ENCODE data around the gene BACH2.
A peak's percentile ranks its signal among the peaks of the same experiment; 100 is the strongest.

BACH2 gene

DNA sequence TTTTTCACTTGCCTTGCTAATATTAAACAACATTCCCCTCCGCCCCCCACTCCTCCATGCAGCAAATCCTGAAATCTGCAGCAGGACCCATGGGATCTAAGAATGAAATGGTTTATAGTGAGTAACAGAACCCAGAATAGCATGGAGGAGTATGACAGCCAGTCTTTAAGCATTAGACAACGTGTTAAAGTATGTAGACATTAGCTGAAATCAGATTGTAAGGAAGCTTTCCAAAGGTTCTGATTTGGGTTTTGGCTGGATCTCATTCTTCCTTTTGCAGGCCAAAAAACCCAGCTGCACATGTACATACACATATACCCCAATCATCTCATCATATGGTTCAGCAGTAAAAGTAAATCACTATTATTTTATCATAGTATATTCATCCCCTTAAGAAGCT, 275.9 kb downstream of the BACH2 start:
- Histone ChIP-seq H3K4ac (ENCODE audit: low read depth in 1 of 2, low read length in 2 of 2) (no peak overlapping the region), H3K79me1 (replicated peaks; ENCODE audit: low read length, poor library complexity, severe bottlenecking) (no peaks in the 10 kb centered on the region), H4K8ac (ENCODE audit: low read length) (no peak overlapping the region), H3K23ac (ENCODE audit: low read length in 2 of 2) (no peak overlapping the region), H3K4me3 (ENCODE audit: insufficient read depth in 1 of 2, low read depth in 1 of 2, low read length in 2 of 2) (no peak overlapping the region), H3K27me3 (ENCODE audit: control insufficient read depth in 1 of 2, insufficient read depth in 1 of 2, low read length in 2 of 2) (no peaks in the 10 kb centered on the region), H3K18ac (ENCODE audit: low read depth in 1 of 2, low read length in 2 of 2) (no peak overlapping the region), H3K27ac (ENCODE audit: low read length, poor library complexity, severe bottlenecking) (no peak overlapping the region), H2AK5ac (ENCODE audit: low read length, severe bottlenecking) (no peak overlapping the region), H2BK5ac (ENCODE audit: low read depth, low read length, poor library complexity, severe bottlenecking) (no peak overlapping the region), H2BK120ac (ENCODE audit: low read depth, low read length) (no peak overlapping the region), H3K4me1 (ENCODE audit: control insufficient read depth, insufficient read depth, low read depth, low read length) (no peaks in the 10 kb centered on the region), H3K4me2 (ENCODE audit: low read length, poor library complexity, severe bottlenecking) (no peak overlapping the region), H3K14ac (ENCODE audit: low read length in 2 of 2) (no peak overlapping the region), H3K9me3 (ENCODE audit: control insufficient read depth, low read length) (peaks cover 3% of the 10 kb centered on the region), H3K36me3 (ENCODE audit: control insufficient read depth in 1 of 2, insufficient read depth in 2 of 2, low read depth in 1 of 2, low read length in 2 of 2) (no peaks in the 10 kb centered on the region), H2BK15ac (ENCODE audit: low read depth, poor library complexity, severe bottlenecking) (no peak overlapping the region), H2AFZ (ENCODE audit: low read depth, low read length) (no peak overlapping the region), H4K91ac (ENCODE audit: low read length) (no peak overlapping the region), H3K9ac (ENCODE audit: low read length) (no peak overlapping the region), H2BK12ac (ENCODE audit: low read length in 2 of 2) (no peak overlapping the region)
- no peak for DNase-seq
- WGBS: no CpG with 5 or more reads among the region's 2 CpGs

DNA sequence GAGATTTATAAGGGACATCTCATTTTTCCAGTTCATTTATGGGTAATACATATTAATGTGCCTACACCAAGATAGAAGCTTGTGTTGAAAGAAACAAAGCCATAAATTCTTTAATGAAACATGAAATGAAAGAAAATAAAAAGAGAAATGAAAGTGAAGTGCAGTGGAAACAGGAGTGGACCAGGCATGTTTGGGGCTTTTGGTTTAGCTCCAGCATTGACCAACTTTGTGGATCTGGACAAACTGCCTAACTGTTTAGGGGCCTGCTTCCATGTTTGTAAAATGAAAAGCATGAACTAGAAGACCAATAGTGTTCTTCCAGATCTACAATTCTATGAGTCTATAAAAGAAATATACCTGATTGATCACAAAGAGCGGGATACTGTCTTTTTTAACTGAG, 277.4 kb downstream of the BACH2 start:
- Histone ChIP-seq H3K23ac (ENCODE audit: low read length in 2 of 2) (no peak overlapping the region), H4K8ac (ENCODE audit: low read length) (no peak overlapping the region), H3K14ac (ENCODE audit: low read length in 2 of 2) (no peak overlapping the region), H3K9me3 (ENCODE audit: control insufficient read depth, low read length) (peaks cover 3% of the 10 kb centered on the region), H3K4ac (ENCODE audit: low read depth in 1 of 2, low read length in 2 of 2) (no peak overlapping the region), H2BK5ac (ENCODE audit: low read depth, low read length, poor library complexity, severe bottlenecking) (no peak overlapping the region), H3K9ac (ENCODE audit: low read length) (no peak overlapping the region), H3K4me1 (ENCODE audit: control insufficient read depth, insufficient read depth, low read depth, low read length) (no peaks in the 10 kb centered on the region), H3K4me3 (ENCODE audit: insufficient read depth in 1 of 2, low read depth in 1 of 2, low read length in 2 of 2) (no peak overlapping the region), H4K91ac (ENCODE audit: low read length) (no peak overlapping the region), H2BK12ac (ENCODE audit: low read length in 2 of 2) (no peak overlapping the region), H3K27ac (ENCODE audit: low read length, poor library complexity, severe bottlenecking) (no peak overlapping the region), H3K27me3 (ENCODE audit: control insufficient read depth in 1 of 2, insufficient read depth in 1 of 2, low read length in 2 of 2) (no peaks in the 10 kb centered on the region), H2AFZ (ENCODE audit: low read depth, low read length) (no peak overlapping the region), H3K36me3 (ENCODE audit: control insufficient read depth in 1 of 2, insufficient read depth in 2 of 2, low read depth in 1 of 2, low read length in 2 of 2) (no peaks in the 10 kb centered on the region), H3K4me2 (ENCODE audit: low read length, poor library complexity, severe bottlenecking) (no peak overlapping the region), H2BK120ac (ENCODE audit: low read depth, low read length) (no peak overlapping the region), H3K79me1 (replicated peaks; ENCODE audit: low read length, poor library complexity, severe bottlenecking) (no peaks in the 10 kb centered on the region), H2BK15ac (ENCODE audit: low read depth, poor library complexity, severe bottlenecking) (no peak overlapping the region), H3K18ac (ENCODE audit: low read depth in 1 of 2, low read length in 2 of 2) (no peak overlapping the region), H2AK5ac (ENCODE audit: low read length, severe bottlenecking) (no peak overlapping the region)
- no peak for DNase-seq
- 100% methylated on average over 1 of the region's 1 CpG for WGBS

DNA sequence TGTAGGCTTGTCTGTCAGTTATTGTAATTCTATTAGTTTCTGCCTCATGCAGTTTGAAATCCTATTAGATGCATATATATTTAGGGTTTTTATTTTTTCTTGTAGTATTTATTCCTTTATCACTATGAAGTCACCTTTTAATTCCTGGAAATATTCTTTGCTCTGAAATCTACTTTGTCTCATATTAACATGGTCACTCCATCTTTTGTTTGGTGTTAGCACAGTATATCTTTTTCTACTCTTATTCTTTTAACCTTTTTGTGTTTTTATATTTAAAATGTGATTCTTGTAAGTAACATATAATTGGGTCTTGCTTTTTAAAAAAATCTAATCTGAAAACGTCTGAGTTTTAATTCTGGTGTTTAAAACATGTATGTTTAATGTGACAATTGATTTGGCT, 280.8 kb downstream of the BACH2 start:
- no peak overlapping the region for H3K9ac ChIP-seq (ENCODE audit: low read length)
- H2AK5ac ChIP-seq (ENCODE audit: low read length, severe bottlenecking): no peak overlapping the region
- H4K91ac ChIP-seq (ENCODE audit: low read length): no peak overlapping the region
- no peak overlapping the region for H3K4ac ChIP-seq (ENCODE audit: low read depth in 1 of 2, low read length in 2 of 2)
- peaks cover 3% of the 10 kb centered on the region for H3K9me3 ChIP-seq (ENCODE audit: control insufficient read depth, low read length)
- H2BK12ac ChIP-seq (ENCODE audit: low read length in 2 of 2): no peak overlapping the region
- no peak overlapping the region for H2AFZ ChIP-seq (ENCODE audit: low read depth, low read length)
- H3K23ac ChIP-seq (ENCODE audit: low read length in 2 of 2): no peak overlapping the region
- peak overlapping the region; percentile 19 for H2BK5ac ChIP-seq (ENCODE audit: low read depth, low read length, poor library complexity, severe bottlenecking)
- no peak overlapping the region for H2BK15ac ChIP-seq (ENCODE audit: low read depth, poor library complexity, severe bottlenecking)
- no peak for DNase-seq
- H3K27me3 ChIP-seq (ENCODE audit: control insufficient read depth in 1 of 2, insufficient read depth in 1 of 2, low read length in 2 of 2): no peaks in the 10 kb centered on the region
- H3K18ac ChIP-seq (ENCODE audit: low read depth in 1 of 2, low read length in 2 of 2): no peak overlapping the region
- no peaks in the 10 kb centered on the region for H3K4me1 ChIP-seq (ENCODE audit: control insufficient read depth, insufficient read depth, low read depth, low read length)
- H3K14ac ChIP-seq (ENCODE audit: low read length in 2 of 2): no peak overlapping the region
- no peak overlapping the region for H3K4me2 ChIP-seq (ENCODE audit: low read length, poor library complexity, severe bottlenecking)
- H2BK120ac ChIP-seq (ENCODE audit: low read depth, low read length): no peak overlapping the region
- no peak overlapping the region for H3K4me3 ChIP-seq (ENCODE audit: insufficient read depth in 1 of 2, low read depth in 1 of 2, low read length in 2 of 2)
- H3K27ac ChIP-seq (ENCODE audit: low read length, poor library complexity, severe bottlenecking): no peak overlapping the region
- H3K79me1 ChIP-seq (replicated peaks; ENCODE audit: low read length, poor library complexity, severe bottlenecking): no peaks in the 10 kb centered on the region
- 60% methylated on average over 1 of the region's 1 CpG for WGBS
- no peak overlapping the region for H4K8ac ChIP-seq (ENCODE audit: low read length)
- H3K36me3 ChIP-seq (ENCODE audit: control insufficient read depth in 1 of 2, insufficient read depth in 2 of 2, low read depth in 1 of 2, low read length in 2 of 2): no peaks in the 10 kb centered on the region

- H4K91ac ChIP-seq (ENCODE audit: low read length): no peak overlapping the region
- no peak overlapping the region for H3K9ac ChIP-seq (ENCODE audit: low read length)
- H3K4me2 ChIP-seq (ENCODE audit: low read length, poor library complexity, severe bottlenecking): no peak overlapping the region
- H3K4me1 ChIP-seq (ENCODE audit: control insufficient read depth, insufficient read depth, low read depth, low read length): no peaks in the 10 kb centered on the region
- no peak overlapping the region for H2BK15ac ChIP-seq (ENCODE audit: low read depth, poor library complexity, severe bottlenecking)
- H2BK120ac ChIP-seq (ENCODE audit: low read depth, low read length): no peak overlapping the region
- DNase-seq: peak; percentile 13
- H3K4me3 ChIP-seq (ENCODE audit: insufficient read depth in 1 of 2, low read depth in 1 of 2, low read length in 2 of 2): no peak overlapping the region
- H4K8ac ChIP-seq (ENCODE audit: low read length): no peak overlapping the region
- H2AK5ac ChIP-seq (ENCODE audit: low read length, severe bottlenecking): no peak overlapping the region
- H3K14ac ChIP-seq (ENCODE audit: low read length in 2 of 2): no peak overlapping the region
- no peak overlapping the region for H3K18ac ChIP-seq (ENCODE audit: low read depth in 1 of 2, low read length in 2 of 2)
- H2BK5ac ChIP-seq (ENCODE audit: low read depth, low read length, poor library complexity, severe bottlenecking): no peak overlapping the region
- no peak overlapping the region for H3K4ac ChIP-seq (ENCODE audit: low read depth in 1 of 2, low read length in 2 of 2)
- H2BK12ac ChIP-seq (ENCODE audit: low read length in 2 of 2): no peak overlapping the region
- H3K36me3 ChIP-seq (ENCODE audit: control insufficient read depth in 1 of 2, insufficient read depth in 2 of 2, low read depth in 1 of 2, low read length in 2 of 2): no peaks in the 10 kb centered on the region
- no peaks in the 10 kb centered on the region for H3K79me1 ChIP-seq (replicated peaks; ENCODE audit: low read length, poor library complexity, severe bottlenecking)
- no peak overlapping the region for H3K27ac ChIP-seq (ENCODE audit: low read length, poor library complexity, severe bottlenecking)
- H3K23ac ChIP-seq (ENCODE audit: low read length in 2 of 2): no peak overlapping the region
- no peaks in the 10 kb centered on the region for H3K27me3 ChIP-seq (ENCODE audit: control insufficient read depth in 1 of 2, insufficient read depth in 1 of 2, low read length in 2 of 2)
- H2AFZ ChIP-seq (ENCODE audit: low read depth, low read length): no peak overlapping the region
- H3K9me3 ChIP-seq (ENCODE audit: control insufficient read depth, low read length): no peaks in the 10 kb centered on the region
- WGBS: no CpG with 5 or more reads among the region's 1 CpG
Measured at GRCh38 chr6:90008908-90009501, 287.6 kb downstream of the BACH2 start.
